GM18498 (cell line): ENCODE data around the gene IRF5.
A peak's percentile ranks its signal among the peaks of the same experiment; 100 is the strongest.
"Not testable (repeated sequence)": the region's sequence is repeated elsewhere in the genome, so short reads cannot be mapped to it uniquely, and the experiment has no call there.

Experiments
- ATAC-seq: cut with Tn5 transposase; IDR thresholded peaks from one replicate; pipeline ENCODE4 v1.9.1; 2021; ENCODE audit warnings: mild to moderate bottlenecking, moderate library complexity; ENCODE audit not compliant: unreplicated experiment

The IRF5 gene

DNA sequence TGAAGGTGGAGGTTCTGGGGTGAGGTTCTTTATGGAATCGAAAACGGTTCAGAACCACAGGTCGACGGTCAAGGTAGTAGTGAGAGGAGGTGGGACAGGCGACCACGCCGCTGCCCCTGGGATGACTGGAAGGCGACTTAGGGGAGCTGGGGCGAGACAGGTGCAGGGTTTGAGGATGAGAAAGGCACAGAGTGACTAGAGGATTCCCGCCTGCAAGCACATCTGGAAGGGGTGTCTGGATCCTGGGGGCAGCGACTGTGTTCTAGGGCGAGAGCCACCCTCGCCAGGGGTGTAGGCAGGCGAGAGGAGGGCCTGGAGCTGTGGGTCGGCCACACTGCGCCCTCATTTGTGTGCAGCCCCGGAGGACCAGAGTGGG is 468 bp upstream of the IRF5 start:
- peak; percentile 3 for ATAC-seq

DNA sequence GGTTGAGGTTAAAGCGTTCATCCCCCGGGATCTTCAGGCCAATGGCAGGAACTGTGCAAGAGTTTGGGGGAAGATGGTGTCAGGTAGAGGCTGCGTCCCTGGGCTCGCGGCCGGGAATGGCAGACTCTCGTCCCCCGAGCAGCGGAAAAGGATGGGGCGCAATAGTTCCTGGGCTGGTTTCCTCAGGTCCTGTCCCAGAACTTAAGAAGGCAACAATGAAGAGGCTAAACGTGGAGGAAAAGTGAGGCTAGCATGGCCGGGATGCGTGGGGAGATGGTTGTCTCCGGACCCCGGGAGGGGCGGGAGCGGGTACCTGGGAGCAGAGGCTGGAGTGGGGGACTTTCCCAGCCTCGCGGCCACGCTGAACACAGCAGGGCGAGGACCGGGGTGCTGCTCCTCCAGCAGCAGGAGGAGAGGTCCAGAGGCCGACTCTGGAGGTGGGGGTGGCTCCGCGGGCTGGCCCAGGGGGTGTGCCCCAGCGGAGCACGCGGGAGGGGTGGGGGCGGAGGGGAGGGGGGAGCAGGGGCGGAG is 882 bp downstream of the IRF5 start:
- ATAC-seq = no peak

DNA sequence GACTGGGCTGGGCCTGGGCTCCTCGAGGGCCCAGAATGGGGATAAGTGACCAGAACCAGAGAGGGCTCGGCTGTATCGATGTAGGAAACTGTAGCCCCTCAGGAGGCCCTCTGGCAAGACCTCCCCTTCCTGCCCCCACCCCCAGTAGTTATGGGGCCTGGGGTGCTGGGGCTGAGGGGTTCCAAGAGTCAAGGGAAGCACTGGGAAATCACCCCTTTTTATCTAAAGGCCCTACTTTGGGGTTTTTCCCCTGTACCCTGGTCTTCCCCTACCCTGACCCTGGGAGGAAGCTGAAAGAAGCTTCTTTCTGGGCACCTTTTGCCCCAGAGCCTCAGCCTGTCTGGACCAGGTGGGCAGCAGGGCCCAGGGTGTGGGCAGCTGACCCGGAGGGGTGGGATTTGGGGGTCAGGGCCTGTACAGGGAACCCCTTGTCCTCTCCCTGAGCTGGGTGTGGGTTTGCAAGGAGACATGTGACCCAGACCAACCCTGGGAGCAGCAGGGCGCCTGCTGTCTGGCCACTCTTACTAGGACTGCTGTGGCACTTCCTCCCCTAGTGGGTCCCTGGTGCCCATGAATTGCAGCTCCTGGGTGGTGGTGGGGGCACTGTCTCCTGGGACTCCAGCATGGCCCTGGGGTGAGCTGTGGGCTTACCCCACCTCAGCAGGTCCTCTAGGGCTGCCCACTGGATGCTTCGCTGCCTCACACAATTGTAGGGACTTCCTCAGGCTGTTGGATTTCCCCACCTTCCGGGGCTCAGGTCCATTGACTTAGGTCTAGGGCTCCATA is 1.5 kb downstream of the IRF5 start:
- ATAC-seq = no peak

DNA sequence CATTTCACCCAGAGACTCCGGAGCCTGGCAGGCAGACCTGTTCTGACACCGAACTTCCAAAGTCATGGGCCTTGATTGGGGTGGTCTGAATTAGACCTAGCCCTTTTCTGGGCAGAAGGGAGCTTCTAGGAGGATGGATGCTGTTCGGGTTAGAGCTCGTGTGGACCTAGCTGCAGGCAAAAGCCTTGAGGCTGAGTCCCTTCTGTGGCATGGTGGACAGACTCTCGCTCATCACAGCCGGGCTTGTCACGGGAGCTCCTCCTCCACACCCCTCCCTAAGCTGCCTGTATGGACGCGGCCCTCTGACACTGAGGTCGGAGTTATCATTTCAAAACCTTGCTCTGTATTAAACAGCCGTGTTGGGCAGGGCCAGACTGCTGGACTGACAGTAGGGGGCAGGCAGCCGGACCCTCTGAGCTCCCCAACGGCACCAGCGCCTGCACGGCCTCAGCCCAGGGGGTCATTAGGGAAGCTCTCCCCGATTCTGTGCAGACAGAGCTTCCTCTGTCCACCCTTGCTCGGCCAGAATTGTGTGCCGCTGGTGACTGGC is 2.2 kb downstream of the IRF5 start:
- ATAC-seq = peak; percentile 25

DNA sequence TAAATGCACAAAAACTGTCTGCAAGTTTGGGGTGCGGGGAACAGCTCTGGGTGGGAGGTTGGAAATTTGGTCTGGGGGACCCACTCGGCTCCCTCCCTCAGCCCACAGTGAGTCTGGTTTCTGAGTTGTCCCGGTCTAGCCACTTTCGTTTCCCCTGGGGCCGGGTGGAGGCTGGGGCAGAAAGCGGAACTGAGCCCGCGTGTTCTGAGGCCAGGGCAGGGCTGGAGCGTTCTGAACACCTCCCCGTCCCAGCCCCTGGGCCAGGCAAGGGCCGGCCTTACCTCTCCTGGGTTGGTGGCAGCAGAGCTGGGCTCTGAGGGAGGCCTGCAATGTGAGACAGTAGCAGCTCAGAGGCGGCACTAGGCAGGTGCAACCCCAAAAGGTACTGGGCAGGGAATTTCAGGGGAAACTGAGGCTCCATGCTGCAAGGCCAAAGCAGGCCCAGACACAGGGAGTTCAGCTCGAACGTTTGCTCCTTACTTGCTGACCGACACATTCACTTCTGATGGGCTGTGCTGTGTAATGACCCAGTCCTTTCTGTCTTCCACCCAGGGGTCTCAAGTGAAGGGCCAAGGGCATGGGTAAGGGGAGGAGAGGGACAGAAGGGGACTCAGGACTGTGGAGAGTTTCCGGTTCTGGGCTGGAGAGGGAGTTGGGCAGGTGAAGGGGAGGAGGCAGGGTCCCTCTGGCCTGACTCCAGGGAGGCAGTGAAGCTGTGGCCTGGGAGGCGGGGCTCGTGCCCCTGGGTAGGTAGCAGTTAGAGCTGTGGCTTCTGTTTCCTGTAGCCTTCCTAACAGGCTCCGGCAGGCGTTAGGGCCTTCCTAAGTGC is 3.0 kb downstream of the IRF5 start:
- peak; percentile 58 for ATAC-seq

DNA sequence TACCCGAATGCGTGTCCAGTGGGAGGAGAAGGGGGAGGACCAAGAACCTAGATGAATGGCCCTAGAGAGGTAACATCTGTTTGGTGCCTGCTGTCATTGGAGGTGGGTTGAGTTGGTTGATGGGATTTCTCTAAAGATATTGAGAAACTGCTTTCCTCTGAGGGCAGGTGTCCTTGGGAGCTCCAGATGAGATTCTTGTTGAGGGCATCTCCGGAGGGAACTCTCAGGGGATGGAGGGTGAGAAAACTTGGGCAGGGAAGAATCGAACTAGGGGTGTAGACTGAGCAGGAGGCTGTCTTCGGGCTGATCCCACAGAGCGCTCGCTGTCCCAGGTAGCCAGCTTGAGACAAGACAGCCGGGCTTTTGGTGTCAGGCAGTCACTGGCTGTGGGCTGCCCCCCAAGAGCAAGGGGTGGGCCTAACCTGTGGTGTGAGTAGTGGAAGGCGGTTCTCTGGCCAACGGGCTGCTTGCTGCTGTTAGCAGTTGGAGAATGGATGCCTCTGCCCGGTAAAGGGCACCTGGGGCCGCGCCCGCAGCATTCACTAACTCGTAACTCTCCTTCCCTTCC is 3.7 kb downstream of the IRF5 start:
- ATAC-seq = no peak

DNA sequence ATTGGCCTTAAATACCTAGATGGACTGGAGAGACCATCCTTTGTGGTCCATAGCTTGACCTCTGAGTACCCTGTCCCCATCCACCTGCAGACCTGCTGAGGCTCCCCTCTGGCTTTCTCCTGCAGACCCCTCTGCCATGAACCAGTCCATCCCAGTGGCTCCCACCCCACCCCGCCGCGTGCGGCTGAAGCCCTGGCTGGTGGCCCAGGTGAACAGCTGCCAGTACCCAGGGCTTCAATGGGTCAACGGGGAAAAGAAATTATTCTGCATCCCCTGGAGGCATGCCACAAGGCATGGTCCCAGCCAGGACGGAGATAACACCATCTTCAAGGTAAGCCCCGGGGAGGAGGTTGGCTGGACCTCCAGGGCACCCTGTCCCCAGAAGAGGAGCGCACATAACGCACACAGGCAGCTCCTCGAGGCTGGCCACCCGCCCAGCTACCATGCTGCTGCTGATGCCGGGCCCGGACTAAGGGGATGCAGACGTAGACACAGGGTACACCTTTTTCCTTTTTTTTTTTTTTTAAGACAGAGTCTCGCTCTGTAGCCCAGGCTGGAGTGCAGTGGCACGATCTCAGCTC is 4.3 kb downstream of the IRF5 start:
- ATAC-seq = no peak

DNA sequence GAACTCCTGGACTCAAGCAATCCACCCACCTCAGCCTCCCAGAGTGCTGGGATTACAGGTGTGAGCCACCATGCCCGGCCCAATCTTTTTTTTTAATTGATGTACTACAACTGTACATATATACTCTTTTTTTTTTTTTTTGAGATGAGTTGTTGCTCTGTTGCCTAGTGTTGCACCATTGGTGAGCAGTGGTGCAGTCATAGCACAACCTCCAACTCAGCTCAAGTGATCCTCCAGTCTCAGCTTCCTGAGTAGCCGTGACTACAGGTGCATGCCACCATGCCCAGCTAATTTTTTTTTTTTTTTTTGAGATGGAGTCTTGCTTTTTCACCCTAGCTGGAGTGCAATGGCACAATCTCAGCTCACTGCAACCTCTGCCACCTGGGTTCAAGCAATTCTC is 5.5 kb downstream of the IRF5 start:
- not testable (repeated sequence) for ATAC-seq

DNA sequence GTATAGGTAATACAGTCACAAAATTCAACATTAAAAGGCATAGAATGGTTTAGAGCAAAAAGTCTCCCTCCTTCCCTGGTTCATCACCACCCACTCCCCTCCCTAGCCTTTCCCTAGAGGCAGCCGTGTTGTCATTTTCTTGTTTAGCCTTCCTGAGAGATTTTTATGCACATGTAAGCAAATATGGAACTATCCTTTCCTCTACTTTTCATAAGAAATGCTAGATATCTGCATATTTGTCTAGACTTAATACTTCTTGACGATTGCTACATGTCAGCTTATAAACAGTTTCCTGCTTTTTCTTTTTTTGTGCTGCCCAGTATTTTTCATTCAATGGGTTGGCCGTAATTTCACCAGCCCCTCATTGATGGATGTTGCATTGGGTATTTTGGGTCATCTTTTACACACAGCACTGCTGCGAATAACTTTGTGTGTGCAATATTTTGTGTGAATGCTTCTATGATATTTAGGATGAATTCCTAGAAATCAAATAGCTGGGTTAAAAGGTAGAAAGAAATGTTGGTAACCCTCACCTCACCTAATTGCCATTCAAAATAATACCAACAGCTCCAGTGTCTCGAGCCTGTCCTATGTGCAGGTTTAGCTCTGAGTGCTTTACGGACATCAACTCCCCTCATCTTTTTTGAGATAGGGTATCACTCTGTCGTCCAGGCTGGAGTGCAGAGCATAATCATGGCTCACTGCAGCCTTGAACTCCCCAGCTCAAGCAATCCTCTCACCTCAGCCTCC is 6.9 kb downstream of the IRF5 start:
- no peak for ATAC-seq

DNA sequence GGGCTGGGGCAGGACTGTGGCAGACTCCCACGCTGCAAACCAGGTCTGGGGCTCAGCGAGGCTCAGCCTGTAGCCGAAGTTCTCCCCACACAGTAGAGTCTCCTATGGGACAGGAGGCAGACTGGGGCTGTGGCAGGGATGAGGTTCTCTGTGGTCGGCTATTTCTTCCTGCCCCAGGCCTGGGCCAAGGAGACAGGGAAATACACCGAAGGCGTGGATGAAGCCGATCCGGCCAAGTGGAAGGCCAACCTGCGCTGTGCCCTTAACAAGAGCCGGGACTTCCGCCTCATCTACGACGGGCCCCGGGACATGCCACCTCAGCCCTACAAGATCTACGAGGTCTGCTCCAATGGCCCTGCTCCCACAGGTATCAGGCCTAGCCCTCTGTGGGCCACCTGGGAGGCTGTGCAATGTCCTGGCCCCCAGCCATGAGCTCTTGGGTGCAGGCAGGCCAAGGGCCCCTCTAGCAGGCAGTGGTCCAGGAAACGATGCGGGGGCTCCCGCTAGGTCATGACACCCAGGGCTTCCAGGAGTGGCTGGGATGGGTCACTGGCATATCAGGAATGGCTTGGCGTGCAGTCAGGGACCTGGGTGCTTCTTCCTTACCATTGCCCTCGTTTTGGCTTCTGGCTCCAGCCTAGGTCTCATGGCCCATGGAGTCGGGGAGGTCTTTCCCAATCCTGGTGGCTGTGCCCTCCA is 8.1 kb downstream of the IRF5 start:
- no peak for ATAC-seq

DNA sequence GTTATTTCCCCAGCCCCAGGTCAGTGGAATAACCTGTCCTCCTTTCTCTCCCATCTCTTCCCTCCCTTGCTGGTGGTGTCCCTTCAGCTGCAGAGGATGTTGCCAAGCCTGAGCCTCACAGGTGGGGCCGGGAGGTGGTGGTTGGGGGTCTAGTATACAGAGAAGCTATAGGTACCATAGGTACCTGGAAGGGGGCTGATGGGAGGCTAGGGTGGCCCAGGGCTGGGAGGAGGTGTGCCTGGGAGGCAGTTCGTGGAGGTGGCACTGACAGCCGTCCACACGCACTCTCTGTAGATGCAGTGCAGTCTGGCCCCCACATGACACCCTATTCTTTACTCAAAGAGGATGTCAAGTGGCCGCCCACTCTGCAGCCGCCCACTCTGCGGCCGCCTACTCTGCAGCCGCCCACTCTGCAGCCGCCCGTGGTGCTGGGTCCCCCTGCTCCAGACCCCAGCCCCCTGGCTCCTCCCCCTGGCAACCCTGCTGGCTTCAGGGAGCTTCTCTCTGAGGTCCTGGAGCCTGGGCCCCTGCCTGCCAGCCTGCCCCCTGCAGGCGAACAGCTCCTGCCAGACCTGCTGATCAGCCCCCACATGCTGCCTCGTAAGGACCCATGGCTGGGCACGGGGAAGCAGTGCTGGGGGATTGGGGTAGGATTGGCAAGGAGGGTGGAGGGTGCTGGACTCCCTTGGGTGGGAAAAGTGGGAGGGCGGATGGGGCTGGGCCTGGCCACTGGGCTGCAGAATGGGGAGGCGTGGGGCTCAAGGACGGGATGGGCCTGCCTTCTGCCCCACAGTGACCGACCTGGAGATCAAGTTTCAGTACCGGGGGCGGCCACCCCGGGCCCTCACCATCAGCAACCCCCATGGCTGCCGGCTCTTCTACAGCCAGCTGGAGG is 9.5 kb downstream of the IRF5 start:
- ATAC-seq = no peak

DNA sequence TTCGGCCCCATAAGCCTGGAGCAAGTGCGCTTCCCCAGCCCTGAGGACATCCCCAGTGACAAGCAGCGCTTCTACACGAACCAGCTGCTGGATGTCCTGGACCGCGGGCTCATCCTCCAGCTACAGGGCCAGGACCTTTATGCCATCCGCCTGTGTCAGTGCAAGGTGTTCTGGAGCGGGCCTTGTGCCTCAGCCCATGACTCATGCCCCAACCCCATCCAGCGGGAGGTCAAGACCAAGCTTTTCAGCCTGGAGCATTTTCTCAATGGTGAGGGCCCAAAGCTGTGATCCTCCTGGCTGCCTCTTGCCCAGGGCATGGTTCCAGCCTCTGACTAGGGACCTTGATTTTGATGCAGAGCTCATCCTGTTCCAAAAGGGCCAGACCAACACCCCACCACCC is 10.1 kb downstream of the IRF5 start:
- no peak for ATAC-seq

DNA sequence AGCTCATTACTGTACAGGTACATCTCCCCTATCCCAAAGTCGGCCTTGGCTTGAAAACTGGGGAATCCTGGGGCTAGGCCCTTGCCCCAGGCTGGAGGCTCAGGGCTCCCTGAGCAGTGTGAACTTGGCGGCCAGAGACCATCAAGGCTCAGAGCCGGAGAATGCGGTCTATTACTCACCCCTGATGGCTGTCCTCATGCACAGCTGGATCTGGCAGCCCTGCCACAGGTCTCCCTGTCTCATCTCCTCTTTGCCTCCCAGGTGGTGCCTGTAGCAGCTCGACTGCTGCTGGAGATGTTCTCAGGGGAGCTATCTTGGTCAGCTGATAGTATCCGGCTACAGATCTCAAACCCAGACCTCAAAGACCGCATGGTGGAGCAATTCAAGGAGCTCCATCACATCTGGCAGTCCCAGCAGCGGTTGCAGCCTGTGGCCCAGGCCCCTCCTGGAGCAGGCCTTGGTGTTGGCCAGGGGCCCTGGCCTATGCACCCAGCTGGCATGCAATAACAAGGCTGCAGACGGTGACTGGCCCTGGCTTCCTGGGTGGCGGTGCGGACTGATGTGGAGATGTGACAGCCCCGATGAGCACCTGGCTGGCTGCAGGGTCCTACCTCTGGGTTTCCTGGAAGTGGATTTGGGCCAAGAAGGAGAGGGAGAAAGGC is 10.7 kb downstream of the IRF5 start:
- no peak for ATAC-seq

DNA sequence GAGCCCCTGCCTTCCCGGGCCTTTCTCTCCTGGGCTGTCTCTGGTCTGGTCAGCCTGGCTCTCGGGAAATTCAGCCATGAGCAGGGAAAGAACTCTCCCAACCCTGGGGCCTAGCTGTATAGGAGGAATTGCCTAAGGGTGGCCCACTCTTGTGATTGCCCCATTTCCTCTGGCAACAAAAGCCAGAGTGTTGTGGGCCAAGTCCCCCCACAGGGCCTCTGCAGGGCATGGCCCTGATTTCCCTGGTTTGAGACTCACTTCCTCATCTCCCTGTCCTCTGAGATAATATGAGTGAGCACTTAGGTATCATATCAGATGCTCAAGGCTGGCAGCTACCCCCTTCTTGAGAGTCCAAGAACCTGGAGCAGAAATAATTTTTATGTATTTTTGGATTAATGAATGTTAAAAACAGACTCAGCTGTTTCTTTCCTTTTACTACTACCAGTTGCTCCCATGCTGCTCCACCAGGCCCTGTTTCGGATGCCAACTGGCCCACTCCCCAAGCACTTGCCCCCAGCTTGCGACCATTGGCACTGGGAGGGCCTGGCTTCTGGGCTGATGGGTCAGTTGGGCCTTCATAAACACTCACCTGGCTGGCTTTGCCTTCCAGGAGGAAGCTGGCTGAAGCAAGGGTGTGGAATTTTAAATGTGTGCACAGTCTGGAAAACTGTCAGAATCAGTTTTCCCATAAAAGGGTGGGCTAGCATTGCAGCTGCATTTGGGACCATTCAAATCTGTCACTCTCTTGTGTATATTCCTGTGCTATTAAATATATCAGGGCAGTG is 11.4 kb downstream of the IRF5 start:
- no peak for ATAC-seq

DNA sequence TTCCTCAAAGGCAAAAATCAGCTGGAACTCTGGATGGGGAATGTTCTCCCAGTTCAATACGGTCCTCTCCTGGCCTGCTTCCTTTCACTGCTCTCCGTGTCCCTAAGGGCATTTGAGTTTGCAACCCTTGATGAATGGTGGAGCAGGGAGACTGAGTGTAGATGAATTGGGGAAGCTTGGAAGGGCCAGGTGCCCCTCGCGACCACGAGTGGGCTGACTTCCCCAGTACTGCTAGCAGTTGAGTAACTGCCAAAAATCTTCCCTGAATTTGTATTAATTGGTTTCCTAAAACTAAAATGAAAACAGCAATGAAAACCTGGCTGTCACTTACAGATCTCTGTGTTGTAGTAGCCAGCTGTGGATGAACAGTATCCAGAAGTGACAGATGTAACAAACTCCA is 13.6 kb downstream of the IRF5 start:
- ATAC-seq = no peak

DNA sequence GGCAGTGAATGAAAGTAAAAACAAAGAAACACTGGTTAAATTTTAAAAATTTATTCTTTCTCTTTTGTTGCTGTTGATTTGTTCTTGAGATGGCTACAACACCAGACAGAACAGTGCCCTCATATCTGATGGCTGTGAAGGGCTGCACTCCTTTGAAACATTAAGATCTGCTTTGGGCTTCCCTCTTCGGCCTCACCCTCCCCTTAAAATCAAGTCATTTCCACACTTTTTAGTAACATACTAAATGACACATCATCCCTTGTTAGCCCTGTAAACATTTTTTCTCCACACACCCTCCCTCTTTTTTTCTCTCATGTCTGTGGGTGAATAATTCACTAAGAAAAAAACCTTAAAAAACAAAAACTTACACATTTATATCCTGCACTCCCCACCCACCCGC is 16.4 kb downstream of the IRF5 start:
- ATAC-seq = no peak
